ENCODE measurements around the gene MNX1. TPM values are rescaled to one million over a fixed set of nuclear protein-coding genes. Genes with fewer than 3 reads are reported as not detected.
A peak's percentile ranks its signal among the peaks of the same experiment; 100 is the strongest.

The MNX1 gene
- total RNA-seq, 2 donors from 2014 or later: 14.3 to 39.6 TPM

- TF ChIP-seq CTCF (IDR thresholded peaks at IDR 0.05): no peak
- no peak for TF ChIP-seq POLR2A (IDR thresholded peaks at IDR 0.05)
- Histone ChIP-seq H3K9me3 (no peaks in the 10 kb centered on the region), H3K4me1 (peaks cover 24% of the 10 kb centered on the region), H3K27me3 (peaks cover 0 to 19% of the 10 kb centered on the region in 2 donors), H3K27ac (no peak overlapping the region), H3K4me3 (no peak overlapping the region), H3K36me3 (replicated peaks in 1 of 2; ENCODE audit: insufficient read depth in 1 of 2, low read depth in 2 of 2) (no peaks in the 10 kb centered on the region)
- DNase-seq: no peak
- intact Hi-C loops (cut with DNase I): no loop called here
- ATAC-seq: no peak
- 17 to 28% methylated on average over 19 to 61 of the region's 84 CpGs for WGBS, 2 donors
Measured at GRCh38 chr7:157021071-157021870, 10.8 kb upstream of the MNX1 start.

DNA sequence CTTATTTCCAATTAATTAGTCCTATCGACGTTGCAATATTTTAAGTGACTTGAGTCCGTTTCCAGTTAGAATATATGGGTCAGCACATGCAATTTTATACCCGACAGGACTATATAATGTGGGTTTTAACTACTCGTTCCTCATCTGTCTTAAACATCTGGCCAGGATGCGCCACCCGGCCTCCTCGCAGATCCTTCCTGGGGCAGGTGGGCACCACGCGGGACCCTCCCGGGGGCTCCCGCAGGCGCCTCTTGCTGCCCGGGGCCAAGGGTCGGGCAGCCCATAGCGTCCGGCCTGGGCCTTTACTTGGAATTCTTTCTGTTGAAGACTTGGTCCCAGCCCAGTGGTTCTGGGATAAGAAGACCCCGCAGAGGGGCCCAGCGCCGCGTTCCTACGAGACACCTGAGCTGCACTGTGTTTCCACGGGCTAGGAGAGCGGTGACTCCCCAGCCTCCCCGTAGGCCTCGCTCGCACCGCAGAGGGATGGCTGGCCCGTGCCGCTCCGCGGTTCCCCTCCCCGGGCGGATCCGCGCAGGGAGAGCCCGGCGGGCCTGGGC, 10.1 kb upstream of the MNX1 start:
- ATAC-seq: no peak
- intact Hi-C loops (cut with DNase I): no loop called here
- H3K4me3 ChIP-seq: no peak overlapping the region
- DNase-seq: no peak
- no peaks in the 10 kb centered on the region for H3K36me3 ChIP-seq (replicated peaks in 1 of 2; ENCODE audit: insufficient read depth in 1 of 2, low read depth in 2 of 2)
- H3K27me3 ChIP-seq: peaks cover 0 to 19% of the 10 kb centered on the region in 2 donors
- 46 to 71% methylated on average over 17 to 33 of the region's 38 CpGs for WGBS, 2 donors
- H3K4me1 ChIP-seq: peaks cover 24% of the 10 kb centered on the region
- H3K9me3 ChIP-seq: no peaks in the 10 kb centered on the region
- no peak overlapping the region for H3K27ac ChIP-seq
- no peak for TF ChIP-seq POLR2A (IDR thresholded peaks at IDR 0.05)
- TF ChIP-seq CTCF (IDR thresholded peaks at IDR 0.05): no peak

DNA sequence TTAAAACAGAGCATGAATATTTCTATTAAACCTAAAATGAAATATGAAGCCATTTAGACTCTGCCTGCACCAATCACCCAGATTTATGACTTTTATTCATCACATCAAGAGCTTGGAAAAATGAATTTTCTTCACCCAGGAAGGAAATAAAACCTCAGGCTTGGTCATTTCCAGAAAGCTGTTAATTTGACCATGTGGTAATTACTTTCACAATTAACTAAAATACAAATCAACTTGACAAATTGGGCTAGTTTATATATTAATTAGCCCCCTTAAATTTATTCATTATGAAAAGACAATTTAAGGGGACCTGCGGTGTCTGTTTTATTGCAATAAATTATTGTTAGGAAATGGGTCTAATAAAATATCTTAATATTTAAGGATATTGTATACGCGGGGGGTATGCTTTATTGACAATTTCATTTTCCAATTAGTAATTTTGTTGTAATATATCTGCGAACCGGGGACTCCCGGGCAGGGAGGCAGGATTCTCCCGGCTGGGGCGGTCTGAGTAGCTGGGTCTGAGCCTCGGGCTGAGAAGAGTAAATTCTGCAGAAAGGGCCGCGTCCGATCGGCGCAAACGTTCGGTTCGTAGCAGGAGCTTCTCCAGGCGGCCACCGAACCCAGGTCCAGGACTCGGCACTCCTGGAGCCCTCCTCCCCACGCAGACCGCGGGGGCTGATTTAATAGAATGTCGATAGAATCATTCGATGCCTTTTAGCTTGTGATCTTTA, 9.4 kb upstream of the MNX1 start:
- no peak for ATAC-seq
- H3K9me3 ChIP-seq: no peaks in the 10 kb centered on the region
- H3K4me3 ChIP-seq: no peak overlapping the region
- H3K4me1 ChIP-seq: peaks cover 24% of the 10 kb centered on the region
- H3K36me3 ChIP-seq (replicated peaks in 1 of 2; ENCODE audit: insufficient read depth in 1 of 2, low read depth in 2 of 2): no peaks in the 10 kb centered on the region
- no peak for DNase-seq
- intact Hi-C loops (cut with DNase I): no loop called here
- 66 to 77% methylated on average over 25 of the region's 25 CpGs for WGBS, 2 donors
- H3K27ac ChIP-seq: peak overlapping the region in 1 of 4 donors; percentile 2
- no peak for TF ChIP-seq CTCF (IDR thresholded peaks at IDR 0.05)
- peaks cover 0 to 19% of the 10 kb centered on the region in 2 donors for H3K27me3 ChIP-seq

GRCh38 chr7:157018997-157019608, 8.6 kb upstream of the MNX1 start:
- TF ChIP-seq CTCF (IDR thresholded peaks at IDR 0.05) (no peak), POLR2A (IDR thresholded peaks at IDR 0.05) (peak in 1 of 3 donors; percentile 16)
- Histone ChIP-seq H3K27me3 (peaks cover 0 to 19% of the 10 kb centered on the region in 2 donors), H3K4me1 (peaks cover 27% of the 10 kb centered on the region), H3K36me3 (replicated peaks in 1 of 2; ENCODE audit: insufficient read depth in 1 of 2, low read depth in 2 of 2) (no peaks in the 10 kb centered on the region), H3K27ac (peak overlapping the region in 3 of 4 donors; percentile 2 to 55 (median 17)), H3K4me3 (no peak overlapping the region), H3K9me3 (no peaks in the 10 kb centered on the region)
- DNase-seq (peak in 2 of 4 donors; percentile 37 to 44), ATAC-seq (peak; percentile 43)
- 19 to 23% methylated on average over 10 to 48 of the region's 50 CpGs for WGBS, 2 donors
- intact Hi-C loops (cut with DNase I): no loop called here

All from body of pancreas (tissue), 4 donors.